Ovary (tissue), 9 donors: ENCODE data around the gene ZNF514. TPM values are rescaled to one million over a fixed set of nuclear protein-coding genes. Genes with fewer than 3 reads are reported as not detected.

Experiments used
- DNase-seq, 5 donors: peaks; one replicate each; pipeline ENCODE4 v3.0.0-alpha.2; 2019 to 2020
- H3K27ac ChIP-seq, 2 donors: fragments of 200-600 bp; one replicate each; pipeline versions ENCODE4 v1.5.1 to v1.8.0; 2019 to 2022
- H3K27me3 ChIP-seq: fragments of 200-600 bp; one replicate; pipeline ENCODE4 v1.8.0; 2022
- H3K36me3 ChIP-seq: fragments of 200-600 bp; sonication (generic); one replicate; pipeline ENCODE4 v1.5.1; 2019
- H3K4me1 ChIP-seq: one replicate; pipeline ENCODE4 v1.8.1; 2013; ENCODE audit warnings: mild to moderate bottlenecking, moderate library complexity; ENCODE audit not compliant: insufficient read depth
- H3K4me3 ChIP-seq: fragments of 200-600 bp; sonication (generic); one replicate; pipeline ENCODE4 v1.5.1; 2017
- H3K9me3 ChIP-seq, 2 donors: fragments of 200-600 bp in 1 of 2; sonication (generic) in 1 of 2; one replicate each; pipeline versions ENCODE4 v1.5.1 to v1.8.1; 2013 to 2019; ENCODE audit warnings: mild to moderate bottlenecking in 1 of 2, moderate library complexity in 1 of 2
- CTCF ChIP-seq, 3 donors: fragments of 450-650 bp in 2 of 3; fragments of 200-600 bp in 1 of 3; IDR thresholded peaks; one replicate each; pipeline versions ENCODE4 v1.5.1 to v1.8.0; 2016 to 2022; ENCODE audit warnings: antibody characterized with exemption in 3 of 3, mild to moderate bottlenecking in 1 of 3
- EP300 ChIP-seq: sonication (generic); formaldehyde crosslinking; IDR thresholded peaks from one replicate; pipeline ENCODE4 v1.6.1; 2017; ENCODE audit warnings: antibody characterized with exemption
- POLR2A ChIP-seq: fragments of 450-650 bp; IDR thresholded peaks from one replicate; pipeline ENCODE4 v1.6.1; 2017; ENCODE audit warnings: antibody characterized with exemption, mild to moderate bottlenecking, moderate library complexity
- WGBS, 3 donors: extraction: QIAGEN DNeasy Blood & Tissue Kit in 1 of 3; methylation state at CpG; one replicate each; pipeline versions ENCODE4 v1.1.5 to v1.1.7; 2013 to 2017; 5-methylcytosine and 5-hydroxymethylcytosine counted together
- intact Hi-C, 4 donors: fragments of 100-400 bp; cut with DNase I; formaldehyde crosslinking; loops; one replicate each; pipeline versions ENCODE4 v1.11.0 to v1.15.1; 2022 to 2023
- polyA plus RNA-seq, 2 donors: library from polyadenylated mRNA; stranded (reverse); fragments of 200-250 nt in 1 of 2; fragments of 350-450 nt in 1 of 2; fragmentation: Illumina TruSeq in 1 of 2; extraction: RNeasy Lipid Tissue Mini Kit (QIAGEN cat#74804) in 1 of 2; gene quantifications; one replicate each; pipeline ENCODE4 v1.2.3, GENCODE V29; 2013 to 2014
- total RNA-seq, 7 donors: library from RNA; depleted of rRNA in 2 of 7; stranded (reverse); fragments of >200 nt in 2 of 7; fragmentation: NEBNext Ultra II Directional in 3 of 7; extraction: Animal tissue kit (Norgen Biotek cat#: 25700) in 3 of 7; gene quantifications; one replicate each; pipeline versions ENCODE4 v1.1.0 to v1.2.4, GENCODE V29; 2016 to 2023
- donor health status: DM: no; HTN: no; CAD: no; lungs with moderate emphysema.
- donor health status: DM: no; HTN: no; CAD: no.
- donor health status: Bipolar disorder and iron deficiency.
- donor health status: DM: yes; HTN: yes; CAD: no.
- donor health status: DM: no; HTN: no; CAD: no.
- donor health status: DM: yes; HTN: yes; CAD: no.

ZNF514 gene
- total and polyA plus RNA-seq, 9 donors: 10.3 to 30.8 (median 24.4) TPM

- no peak overlapping the region for H3K4me3 ChIP-seq
- intact Hi-C loops: no loop called here
- no peaks in the 10 kb centered on the region for H3K27me3 ChIP-seq
- TF ChIP-seq CTCF (IDR thresholded peaks at IDR 0.05) (no peak), EP300 (no peak), POLR2A (no peak)
- H3K36me3 ChIP-seq: no peaks in the 10 kb centered on the region
- no peaks in the 10 kb centered on the region for H3K9me3 ChIP-seq
- no peak overlapping the region for H3K27ac ChIP-seq
- DNase-seq: no peak
- H3K4me1 ChIP-seq: no peaks in the 10 kb centered on the region
These were observed 49.3 kb downstream of the ZNF514 start for GRCh38 chr2:95110395-95110794.

- Histone ChIP-seq H3K9me3 (no peaks in the 10 kb centered on the region), H3K4me1 (no peaks in the 10 kb centered on the region), H3K4me3 (no peak overlapping the region), H3K36me3 (no peaks in the 10 kb centered on the region), H3K27ac (no peak overlapping the region), H3K27me3 (no peaks in the 10 kb centered on the region)
- DNase-seq: no peak
- WGBS, 3 donors: 28 to 60% (median 29%) methylated on average over 6 of the region's 6 CpGs
- intact Hi-C loops: no loop called here
- TF ChIP-seq CTCF (IDR thresholded peaks at IDR 0.05): no peak
- TF ChIP-seq POLR2A: no peak
- TF ChIP-seq EP300: no peak
These were observed 50.4 kb downstream of the ZNF514 start for GRCh38 chr2:95109260-95109659.

GRCh38 chr2:95106081-95106480 is 53.6 kb downstream of the ZNF514 start:
- no peaks in the 10 kb centered on the region for H3K4me1 ChIP-seq
- H3K4me3 ChIP-seq: no peak overlapping the region
- H3K27me3 ChIP-seq: no peaks in the 10 kb centered on the region
- intact Hi-C loops: no loop called here
- TF ChIP-seq POLR2A: no peak
- TF ChIP-seq EP300: no peak
- no peak for TF ChIP-seq CTCF (IDR thresholded peaks at IDR 0.05)
- DNase-seq: no peak
- 91 to 96% (median 95%) methylated on average over 2 of the region's 2 CpGs for WGBS, 3 donors
- H3K36me3 ChIP-seq: no peaks in the 10 kb centered on the region
- no peak overlapping the region for H3K27ac ChIP-seq
- no peaks in the 10 kb centered on the region for H3K9me3 ChIP-seq

- no peaks in the 10 kb centered on the region for H3K27me3 ChIP-seq
- DNase-seq: no peak
- H3K36me3 ChIP-seq: no peaks in the 10 kb centered on the region
These were observed 55.0 kb downstream of the ZNF514 start for GRCh38 chr2:95104606-95105005.

More at GRCh38 chr2:95104606-95105005, 55.0 kb downstream of the ZNF514 start:
- TF ChIP-seq CTCF (IDR thresholded peaks at IDR 0.05) (no peak), EP300 (no peak), POLR2A (no peak)
- Histone ChIP-seq H3K4me1 (no peaks in the 10 kb centered on the region), H3K9me3 (no peaks in the 10 kb centered on the region), H3K27ac (no peak overlapping the region), H3K4me3 (no peak overlapping the region)
- intact Hi-C loops: no loop called here
- 92 to 96% (median 93%) methylated on average over 8 of the region's 8 CpGs for WGBS, 3 donors
